ENCODE measurements around the gene OASL. TPM values are rescaled to one million over a fixed set of nuclear protein-coding genes. Genes with fewer than 3 reads are reported as not detected.

The OASL gene
- polyA plus RNA-seq, 2 of the 4 experiments (the other 2 are of a cell fraction), result 0.81 to 0.94 TPM

DNA sequence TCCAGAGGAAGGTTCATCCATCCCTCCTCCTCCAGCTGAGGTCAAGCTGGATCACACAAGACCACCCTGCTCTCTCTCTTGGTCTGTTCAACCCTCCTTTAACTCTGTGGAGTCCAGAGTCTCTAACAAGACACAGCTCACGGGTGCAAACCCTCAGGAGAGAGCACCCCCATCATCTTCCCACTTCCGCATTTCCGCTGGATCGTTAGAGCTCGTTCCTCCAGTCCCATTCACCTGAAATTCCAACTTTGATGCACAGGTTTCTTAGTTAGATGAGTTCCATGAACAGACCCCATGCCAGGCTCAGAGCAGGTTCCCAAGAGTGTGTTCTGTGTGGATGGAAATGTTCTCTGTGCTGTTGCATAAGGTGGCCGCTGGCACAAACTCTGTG lies 49.1 kb upstream of the OASL start:
- FAIRE-seq (no peak), DNase-seq (ENCODE audit: low read depth in 1 of 2, low spot score in 1 of 2) (no peak), ATAC-seq (no peak)
- Histone ChIP-seq H3K9me3 (no peaks in the 10 kb centered on the region), H3K4me3 (no peak overlapping the region), H3K27ac (no peak overlapping the region), H3K4me1 (no peaks in the 10 kb centered on the region), H3K4me2 (no peak overlapping the region)
- TF ChIP-seq EHF (CRISPR knock-in tag; IDR thresholded peaks at IDR 0.05) (no peak), MAZ (IDR thresholded peaks at IDR 0.05; ENCODE audit: borderline replicate concordance, low read depth, low read length) (no peak), NFE2L2 (conservative IDR thresholded peaks at IDR 0.05; ENCODE audit: low read length) (no peak), EHMT2 (IDR thresholded peaks at IDR 0.05; ENCODE audit: low read depth) (no peak), MYC (IDR thresholded peaks at IDR 0.05; ENCODE audit: borderline replicate concordance, low read length) (no peak), MAFK (IDR thresholded peaks at IDR 0.05; ENCODE audit: partially characterized antibody) (no peak), HOXA7 (CRISPR knock-in tag; IDR thresholded peaks at IDR 0.05) (no peak), NR3C1 (IDR thresholded peaks at IDR 0.05) (no peak)
- TF ChIP-seq, protein P1, sequence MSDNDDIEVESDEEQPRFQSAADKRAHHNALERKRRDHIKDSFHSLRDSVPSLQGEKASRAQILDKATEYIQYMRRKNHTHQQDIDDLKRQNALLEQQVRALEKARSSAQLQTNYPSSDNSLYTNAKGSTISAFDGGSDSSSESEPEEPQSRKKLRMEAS (IDR thresholded peaks at IDR 0.05), result no peak
- ChIA-PET POLR2A (no interaction called here), CTCF (interaction anchor here (1.3 to 2.6 kb wide), 2 partner anchors 27 to 505 kb away, joined by 3 to 8 read pairs; no protein-coding TSS in a partner anchor)
- WGBS (ENCODE audit: missing lambda C conversion rate), result 74% methylated on average over 6 of the region's 6 CpGs

DNA sequence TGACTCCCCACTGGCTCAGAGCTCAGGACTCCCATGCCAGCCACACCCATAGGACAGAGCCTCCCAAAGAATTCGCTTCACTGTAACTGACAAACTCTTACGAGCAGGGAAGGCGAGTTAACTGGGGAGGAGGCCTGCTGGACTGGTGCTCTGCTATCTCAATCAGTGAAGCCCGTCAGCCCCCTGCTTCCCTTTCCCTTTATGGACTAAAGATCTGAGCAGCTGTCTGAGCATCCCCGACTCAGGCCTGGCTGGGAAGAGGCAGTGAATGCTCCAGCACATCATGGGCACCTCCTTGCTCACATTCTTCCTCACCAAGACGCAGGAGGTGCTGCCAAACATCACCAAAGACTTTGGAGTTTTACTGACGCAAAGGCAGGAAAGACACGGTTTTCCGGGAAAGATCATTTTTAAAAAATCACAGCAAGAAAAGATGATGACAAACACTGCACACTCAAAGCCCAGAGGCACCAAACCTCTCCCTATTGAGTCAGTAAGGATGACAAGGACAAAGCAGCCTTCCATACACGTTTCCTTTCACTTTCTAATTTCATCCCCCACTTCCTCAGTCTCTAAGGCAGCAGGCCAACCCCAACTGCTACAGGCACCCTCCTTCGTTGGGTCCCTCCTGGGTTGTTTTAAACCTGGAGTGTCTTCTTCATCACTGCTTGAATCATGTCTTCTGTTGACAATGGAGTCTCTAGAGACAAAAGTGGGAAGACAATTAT lies 48.6 kb upstream of the OASL start:
- no peak for ATAC-seq
- DNase-seq (ENCODE audit: low read depth in 1 of 2, low spot score in 1 of 2), result no peak
- no peak overlapping the region for H3K4me3 ChIP-seq
- ChIA-PET CTCF (interaction anchor here (0.6 to 2.6 kb wide), 3 partner anchors 26 to 505 kb away, joined by 3 to 8 read pairs (median 3); no protein-coding TSS in a partner anchor), POLR2A (no interaction called here)
- no peaks in the 10 kb centered on the region for H3K9me3 ChIP-seq
- no peaks in the 10 kb centered on the region for H3K4me1 ChIP-seq
- WGBS (ENCODE audit: missing lambda C conversion rate), result 54% methylated on average over 11 of the region's 11 CpGs
- TF ChIP-seq, protein P2, sequence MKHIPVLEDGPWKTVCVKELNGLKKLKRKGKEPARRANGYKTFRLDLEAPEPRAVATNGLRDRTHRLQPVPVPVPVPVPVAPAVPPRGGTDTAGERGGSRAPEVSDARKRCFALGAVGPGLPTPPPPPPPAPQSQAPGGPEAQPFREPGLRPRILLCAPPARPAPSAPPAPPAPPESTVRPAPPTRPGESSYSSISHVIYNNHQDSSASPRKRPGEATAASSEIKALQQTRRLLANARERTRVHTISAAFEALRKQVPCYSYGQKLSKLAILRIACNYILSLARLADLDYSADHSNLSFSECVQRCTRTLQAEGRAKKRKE (CRISPR knock-in tag; IDR thresholded peaks at IDR 0.05; ENCODE audit: low read depth), result no peak
- no peak overlapping the region for H3K4me2 ChIP-seq
- H3K27ac ChIP-seq, result no peak overlapping the region
- FAIRE-seq, result no peak

DNA sequence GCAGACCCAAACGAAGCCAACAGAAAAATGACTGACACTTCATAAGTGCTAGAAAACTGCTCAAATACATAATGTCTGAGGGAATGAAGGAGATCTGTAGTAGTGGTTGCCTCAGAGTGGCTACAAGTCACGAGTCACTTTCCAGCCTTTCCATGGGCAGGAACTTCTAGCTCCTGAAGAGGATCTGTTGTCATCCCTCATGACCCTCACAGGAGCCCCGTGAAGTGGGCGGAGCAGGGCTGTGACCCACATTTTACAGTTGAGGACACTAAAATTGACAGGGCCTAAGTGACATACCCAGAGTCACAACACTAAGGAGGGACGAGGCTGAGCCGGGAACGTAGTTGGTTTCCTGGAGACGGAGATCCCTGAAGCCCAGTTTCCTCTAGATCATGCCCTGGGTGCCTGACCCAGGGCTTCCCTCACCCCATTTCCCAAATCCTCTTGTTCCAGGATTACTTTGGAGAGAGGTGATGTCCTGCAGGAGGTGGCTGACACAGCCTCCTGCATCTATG lies 47.8 kb upstream of the OASL start:
- Histone ChIP-seq H3K4me1 (no peaks in the 10 kb centered on the region), H3K4me3 (no peak overlapping the region), H3K9me3 (no peaks in the 10 kb centered on the region), H3K27ac (no peak overlapping the region), H3K4me2 (no peak overlapping the region)
- 65% methylated on average over 8 of the region's 8 CpGs for WGBS (ENCODE audit: missing lambda C conversion rate)
- FAIRE-seq, result no peak
- POLR2A ChIA-PET, result no interaction called here
- CTCF ChIA-PET, result interaction anchor here (1.6 to 2.6 kb wide), 4 partner anchors 9 to 115 kb away, joined by 3 to 19 read pairs (median 6); no protein-coding TSS in a partner anchor
- no peak for DNase-seq (ENCODE audit: low read depth in 1 of 2, low spot score in 1 of 2)
- no peak for ATAC-seq
- TF ChIP-seq, protein P3, sequence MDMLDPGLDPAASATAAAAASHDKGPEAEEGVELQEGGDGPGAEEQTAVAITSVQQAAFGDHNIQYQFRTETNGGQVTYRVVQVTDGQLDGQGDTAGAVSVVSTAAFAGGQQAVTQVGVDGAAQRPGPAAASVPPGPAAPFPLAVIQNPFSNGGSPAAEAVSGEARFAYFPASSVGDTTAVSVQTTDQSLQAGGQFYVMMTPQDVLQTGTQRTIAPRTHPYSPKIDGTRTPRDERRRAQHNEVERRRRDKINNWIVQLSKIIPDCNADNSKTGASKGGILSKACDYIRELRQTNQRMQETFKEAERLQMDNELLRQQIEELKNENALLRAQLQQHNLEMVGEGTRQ (IDR thresholded peaks at IDR 0.05), result no peak
- TF ChIP-seq, protein P4, sequence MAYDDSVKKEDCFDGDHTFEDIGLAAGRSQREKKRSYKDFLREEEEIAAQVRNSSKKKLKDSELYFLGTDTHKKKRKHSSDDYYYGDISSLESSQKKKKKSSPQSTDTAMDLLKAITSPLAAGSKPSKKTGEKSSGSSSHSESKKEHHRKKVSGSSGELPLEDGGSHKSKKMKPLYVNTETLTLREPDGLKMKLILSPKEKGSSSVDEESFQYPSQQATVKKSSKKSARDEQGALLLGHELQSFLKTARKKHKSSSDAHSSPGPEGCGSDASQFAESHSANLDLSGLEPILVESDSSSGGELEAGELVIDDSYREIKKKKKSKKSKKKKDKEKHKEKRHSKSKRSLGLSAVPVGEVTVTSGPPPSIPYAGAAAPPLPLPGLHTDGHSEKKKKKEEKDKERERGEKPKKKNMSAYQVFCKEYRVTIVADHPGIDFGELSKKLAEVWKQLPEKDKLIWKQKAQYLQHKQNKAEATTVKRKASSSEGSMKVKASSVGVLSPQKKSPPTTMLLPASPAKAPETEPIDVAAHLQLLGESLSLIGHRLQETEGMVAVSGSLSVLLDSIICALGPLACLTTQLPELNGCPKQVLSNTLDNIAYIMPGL (CRISPR knock-in tag; IDR thresholded peaks at IDR 0.05; ENCODE audit: borderline replicate concordance), result no peak
- TF ChIP-seq ZFP36 (IDR thresholded peaks at IDR 0.05; ENCODE audit: borderline replicate concordance, partially characterized antibody) (no peak), MYC (IDR thresholded peaks at IDR 0.05; ENCODE audit: borderline replicate concordance, low read length) (no peak), RARB (CRISPR knock-in tag; IDR thresholded peaks at IDR 0.05) (no peak), GATA3 (IDR thresholded peaks at IDR 0.05; ENCODE audit: borderline replicate concordance) (no peak), KDM5A (IDR thresholded peaks at IDR 0.05) (no peak), TFCP2L1 (CRISPR knock-in tag; IDR thresholded peaks at IDR 0.05) (no peak), EHMT2 (IDR thresholded peaks at IDR 0.05; ENCODE audit: low read depth) (no peak)
